WTC11 (cell line): ENCODE data around the gene AP4S1. TPM values are rescaled to one million over a fixed set of nuclear protein-coding genes. Genes with fewer than 3 reads are reported as not detected.

Source experiments
- ATAC-seq: fragments of 200-7000 bp; cut with Tn5 transposase; 2 replicates; pipeline ENCODE4 v1.10.0; 2021; ENCODE audit warnings: mild to moderate bottlenecking, moderate library complexity
- CTCF ChIA-PET: fragments of 300-600 bp; sonication (Branson Sonifier 250); formaldehyde crosslinking; loops from one replicate; lab custom pipeline; 2021; ENCODE audit warnings: antibody characterized with exemption; lab: Charles Lee
- POLR2A ChIA-PET: fragments of 350-600 bp; sonication (Branson Sonifier 250); formaldehyde crosslinking; loops from one replicate; lab custom pipeline; 2021; ENCODE audit warnings: antibody characterized with exemption; lab: Charles Lee
- DNase-seq: peaks from one replicate; pipeline ENCODE4 v3.0.0; 2021; ENCODE audit warnings: low spot score
- H3K27ac Mint-ChIP-seq: 2 replicates; pipeline ENCODE4 v1.8.0; 2021; ENCODE audit warnings: mixed read lengths
- H3K27me3 Mint-ChIP-seq: 2 replicates; pipeline ENCODE4 v1.8.0; 2021; ENCODE audit warnings: low read depth, mild to moderate bottlenecking, moderate library complexity, mixed read lengths
- H3K36me3 Mint-ChIP-seq: 2 replicates; pipeline ENCODE4 v1.8.0; 2021; ENCODE audit warnings: mixed read lengths
- H3K4me1 Mint-ChIP-seq: 2 replicates; pipeline ENCODE4 v1.8.0; 2022; ENCODE audit warnings: mixed read lengths
- H3K4me3 Mint-ChIP-seq: 2 replicates; pipeline ENCODE4 v1.8.0; 2021; ENCODE audit warnings: mild to moderate bottlenecking, moderate library complexity, mixed read lengths
- H3K9me3 Mint-ChIP-seq: 2 replicates; pipeline ENCODE4 v1.8.0; 2021; ENCODE audit warnings: mixed read lengths
- CDX4 ChIP-seq: fragments of 250-450 bp; sonication (Bioruptor Pico); IDR thresholded peaks from 2 replicates; pipeline ENCODE4 v1.9.0; 2021; ENCODE audit warnings: moderate library complexity, mild to moderate bottlenecking, inconsistent platforms, borderline replicate concordance
- E2F5 ChIP-seq: sonication (generic); formaldehyde crosslinking; IDR thresholded peaks from 2 replicates; pipeline ENCODE4 v1.8.1; 2022; ENCODE audit warnings: mild to moderate bottlenecking, moderate library complexity, missing genetic modification reagents
- EMX1 ChIP-seq: fragments of 250-450 bp; sonication (Bioruptor Pico); IDR thresholded peaks from 2 replicates; pipeline ENCODE4 v1.8.0; 2021; ENCODE audit warnings: mild to moderate bottlenecking
- FOXP4 ChIP-seq: sonication (generic); formaldehyde crosslinking; IDR thresholded peaks from 2 replicates; pipeline ENCODE4 v1.8.0; 2022; ENCODE audit warnings: mild to moderate bottlenecking, missing genetic modification reagents
- GTF2I ChIP-seq: fragments of 250-450 bp; sonication (Bioruptor Pico); conservative IDR thresholded peaks from 2 replicates; pipeline ENCODE4 v1.4.0; 2021; ENCODE audit warnings: mild to moderate bottlenecking
- JAZF1 ChIP-seq: fragments of 250-450 bp; sonication (Bioruptor Pico); IDR thresholded peaks from 2 replicates; pipeline ENCODE4 v1.9.0; 2021; ENCODE audit warnings: moderate library complexity, mild to moderate bottlenecking, inconsistent platforms
- MLX ChIP-seq: sonication (generic); formaldehyde crosslinking; IDR thresholded peaks from 2 replicates; pipeline ENCODE4 v1.8.1; 2023; ENCODE audit warnings: mild to moderate bottlenecking, missing genetic modification reagents, moderate library complexity
- MXD4 ChIP-seq: fragments of 250-450 bp; sonication (Bioruptor Pico); IDR thresholded peaks from 2 replicates; pipeline ENCODE4 v1.8.0; 2021; ENCODE audit warnings: mild to moderate bottlenecking, moderate library complexity, borderline replicate concordance
- MYBL2 ChIP-seq: sonication (generic); formaldehyde crosslinking; IDR thresholded peaks from 2 replicates; pipeline ENCODE4 v1.8.1; 2023; ENCODE audit warnings: mild to moderate bottlenecking, moderate library complexity, missing genetic modification reagents
- SP1 ChIP-seq: sonication (generic); formaldehyde crosslinking; conservative IDR thresholded peaks from 2 replicates; pipeline ENCODE4 v1.8.1; 2022; ENCODE audit warnings: missing genetic modification reagents
- ZNF317 ChIP-seq: sonication (generic); formaldehyde crosslinking; IDR thresholded peaks from 2 replicates; pipeline ENCODE4 v1.8.1; 2023; ENCODE audit warnings: low read depth, mild to moderate bottlenecking, moderate library complexity, missing genetic modification reagents, borderline replicate concordance
- ZNF671 ChIP-seq: fragments of 250-450 bp; sonication (Bioruptor Pico); IDR thresholded peaks from 2 replicates; pipeline ENCODE4 v1.8.0; 2021; ENCODE audit warnings: mild to moderate bottlenecking
- total RNA-seq: library from RNA; stranded (reverse); gene quantifications from 3 replicates; pipeline ENCODE4 v1.2.3, GENCODE V29; 2021
- TF ChIP-seq, protein P1 (sequence below): sonication (generic); formaldehyde crosslinking; IDR thresholded peaks from 2 replicates; pipeline ENCODE4 v1.8.1; 2022; ENCODE audit warnings: low read depth, missing genetic modification reagents, borderline replicate concordance
- TF ChIP-seq, protein P2 (sequence below): sonication (generic); formaldehyde crosslinking; IDR thresholded peaks from 2 replicates; pipeline ENCODE4 v1.8.1; 2023; ENCODE audit warnings: mild to moderate bottlenecking, moderate library complexity, missing genetic modification reagents
- TF ChIP-seq, protein P3 (sequence below): sonication (generic); formaldehyde crosslinking; IDR thresholded peaks from 2 replicates; pipeline ENCODE4 v1.8.1; 2023; ENCODE audit warnings: mild to moderate bottlenecking, missing genetic modification reagents
- TF ChIP-seq, protein P4 (sequence below): fragments of 250-450 bp; sonication (Bioruptor Pico); conservative IDR thresholded peaks from 2 replicates; pipeline ENCODE4 v1.9.0; 2021; ENCODE audit warnings: mild to moderate bottlenecking

Gene AP4S1
- total RNA-seq, 1 experiment from 2014 or later = 7.0 TPM

DNA sequence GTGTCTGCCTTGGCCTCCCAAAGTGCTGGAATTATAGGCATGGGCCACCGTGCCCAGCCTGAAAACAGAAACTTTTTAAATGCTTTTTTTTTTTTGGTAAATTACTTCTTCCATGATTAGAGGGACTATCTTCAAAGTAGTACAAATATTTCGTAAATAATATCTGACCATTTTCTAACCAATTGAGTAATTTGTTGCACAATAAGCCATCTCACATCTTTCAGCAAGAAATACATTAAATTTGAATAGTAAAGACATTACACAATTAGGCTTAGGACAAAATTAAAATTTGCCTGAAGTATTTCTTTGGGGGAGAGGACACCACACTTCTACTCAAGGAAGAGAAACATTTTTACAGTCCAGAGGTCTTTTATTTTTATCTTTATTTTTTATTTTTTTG, 85.4 kb downstream of the AP4S1 start (continued):
- TF ChIP-seq, protein P1, sequence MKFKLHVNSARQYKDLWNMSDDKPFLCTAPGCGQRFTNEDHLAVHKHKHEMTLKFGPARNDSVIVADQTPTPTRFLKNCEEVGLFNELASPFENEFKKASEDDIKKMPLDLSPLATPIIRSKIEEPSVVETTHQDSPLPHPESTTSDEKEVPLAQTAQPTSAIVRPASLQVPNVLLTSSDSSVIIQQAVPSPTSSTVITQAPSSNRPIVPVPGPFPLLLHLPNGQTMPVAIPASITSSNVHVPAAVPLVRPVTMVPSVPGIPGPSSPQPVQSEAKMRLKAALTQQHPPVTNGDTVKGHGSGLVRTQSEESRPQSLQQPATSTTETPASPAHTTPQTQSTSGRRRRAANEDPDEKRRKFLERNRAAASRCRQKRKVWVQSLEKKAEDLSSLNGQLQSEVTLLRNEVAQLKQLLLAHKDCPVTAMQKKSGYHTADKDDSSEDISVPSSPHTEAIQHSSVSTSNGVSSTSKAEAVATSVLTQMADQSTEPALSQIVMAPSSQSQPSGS (CRISPR knock-in tag) = no peak
- no peak for TF ChIP-seq MYBL2
- TF ChIP-seq, protein P2, sequence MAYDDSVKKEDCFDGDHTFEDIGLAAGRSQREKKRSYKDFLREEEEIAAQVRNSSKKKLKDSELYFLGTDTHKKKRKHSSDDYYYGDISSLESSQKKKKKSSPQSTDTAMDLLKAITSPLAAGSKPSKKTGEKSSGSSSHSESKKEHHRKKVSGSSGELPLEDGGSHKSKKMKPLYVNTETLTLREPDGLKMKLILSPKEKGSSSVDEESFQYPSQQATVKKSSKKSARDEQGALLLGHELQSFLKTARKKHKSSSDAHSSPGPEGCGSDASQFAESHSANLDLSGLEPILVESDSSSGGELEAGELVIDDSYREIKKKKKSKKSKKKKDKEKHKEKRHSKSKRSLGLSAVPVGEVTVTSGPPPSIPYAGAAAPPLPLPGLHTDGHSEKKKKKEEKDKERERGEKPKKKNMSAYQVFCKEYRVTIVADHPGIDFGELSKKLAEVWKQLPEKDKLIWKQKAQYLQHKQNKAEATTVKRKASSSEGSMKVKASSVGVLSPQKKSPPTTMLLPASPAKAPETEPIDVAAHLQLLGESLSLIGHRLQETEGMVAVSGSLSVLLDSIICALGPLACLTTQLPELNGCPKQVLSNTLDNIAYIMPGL (CRISPR knock-in tag) = no peak

GRCh38 chr14:31113794-31114193, 88.3 kb downstream of the AP4S1 start:
- CTCF ChIA-PET = no interaction called here
- peaks cover 62% of the 10 kb centered on the region for H3K36me3 Mint-ChIP-seq

More at GRCh38 chr14:31113794-31114193, 88.3 kb downstream of the AP4S1 start:
- TF ChIP-seq CDX4 (CRISPR knock-in tag) = no peak
- TF ChIP-seq E2F5 (CRISPR knock-in tag) = no peak
- TF ChIP-seq FOXP4 = no peak
- TF ChIP-seq, protein P2 (CRISPR knock-in tag) = no peak
- TF ChIP-seq, protein P3, sequence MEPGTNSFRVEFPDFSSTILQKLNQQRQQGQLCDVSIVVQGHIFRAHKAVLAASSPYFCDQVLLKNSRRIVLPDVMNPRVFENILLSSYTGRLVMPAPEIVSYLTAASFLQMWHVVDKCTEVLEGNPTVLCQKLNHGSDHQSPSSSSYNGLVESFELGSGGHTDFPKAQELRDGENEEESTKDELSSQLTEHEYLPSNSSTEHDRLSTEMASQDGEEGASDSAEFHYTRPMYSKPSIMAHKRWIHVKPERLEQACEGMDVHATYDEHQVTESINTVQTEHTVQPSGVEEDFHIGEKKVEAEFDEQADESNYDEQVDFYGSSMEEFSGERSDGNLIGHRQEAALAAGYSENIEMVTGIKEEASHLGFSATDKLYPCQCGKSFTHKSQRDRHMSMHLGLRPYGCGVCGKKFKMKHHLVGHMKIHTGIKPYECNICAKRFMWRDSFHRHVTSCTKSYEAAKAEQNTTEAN (CRISPR knock-in tag) = no peak
- no peak for TF ChIP-seq EMX1 (CRISPR knock-in tag)
- no peak for TF ChIP-seq ZNF317 (CRISPR knock-in tag)
- TF ChIP-seq, protein P4, sequence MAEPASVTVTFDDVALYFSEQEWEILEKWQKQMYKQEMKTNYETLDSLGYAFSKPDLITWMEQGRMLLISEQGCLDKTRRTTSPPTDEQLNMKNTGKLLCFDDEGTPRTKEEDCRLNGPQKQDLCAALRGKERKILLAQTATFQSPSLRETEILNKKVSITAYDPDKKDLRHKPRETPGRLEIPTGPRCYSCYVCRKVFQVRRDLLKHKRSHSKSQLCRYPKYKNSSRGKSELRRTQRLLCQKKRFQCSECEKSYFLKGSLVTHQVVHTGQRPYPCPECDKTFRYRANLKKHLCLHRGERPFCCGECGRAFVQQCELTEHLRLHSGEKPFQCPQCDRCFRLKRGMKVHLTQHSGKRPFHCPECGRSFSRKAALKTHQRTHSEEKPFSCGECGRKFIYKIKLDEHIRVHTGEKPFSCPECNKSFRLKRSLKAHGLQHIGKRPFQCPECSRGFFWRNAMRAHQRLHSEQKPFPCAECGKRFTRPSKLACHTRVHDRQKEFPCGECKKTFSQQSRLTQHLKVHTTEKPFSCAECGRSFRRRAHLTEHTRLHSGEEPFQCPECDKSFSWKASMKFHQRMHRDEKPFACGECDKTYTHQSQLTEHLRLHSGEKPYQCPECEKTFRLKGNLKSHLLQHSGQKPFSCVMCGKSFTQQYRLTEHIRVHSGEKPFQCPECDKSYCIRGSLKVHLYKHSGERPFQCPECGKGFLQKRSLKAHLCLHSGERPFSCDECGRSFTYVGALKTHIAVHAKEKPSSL (CRISPR knock-in tag) = no peak
- TF ChIP-seq GTF2I (CRISPR knock-in tag) = no peak
- TF ChIP-seq MLX (CRISPR knock-in tag) = no peak
- TF ChIP-seq ZNF671 = no peak
- no peak for TF ChIP-seq JAZF1 (CRISPR knock-in tag)
- no peak for TF ChIP-seq MXD4 (CRISPR knock-in tag)
- no peak for TF ChIP-seq SP1 (CRISPR knock-in tag)
- no peak overlapping the region for H3K4me3 Mint-ChIP-seq
- POLR2A ChIA-PET = no interaction called here
- no peaks in the 10 kb centered on the region for H3K27me3 Mint-ChIP-seq
- no peaks in the 10 kb centered on the region for H3K9me3 Mint-ChIP-seq
- no peaks in the 10 kb centered on the region for H3K4me1 Mint-ChIP-seq
- DNase-seq = no peak
- no peak for ATAC-seq
- no peak overlapping the region for H3K27ac Mint-ChIP-seq
